Osteocyte (in vitro differentiated cells): ENCODE results near the gene KPNA3. TPM values are rescaled to one million over a fixed set of nuclear protein-coding genes. Genes with fewer than 3 reads are reported as not detected.

ENCODE experiments used
- DNase-seq: peaks from one replicate; pipeline ENCODE4 v3.0.0; 2021; ENCODE audit warnings: mixed read lengths; ENCODE audit not compliant: unreplicated experiment; ENCODE audit errors: extremely low spot score
- H3K27ac Mint-ChIP-seq: one replicate; pipeline ENCODE4 v1.8.0; 2021; ENCODE audit warnings: mild to moderate bottlenecking, mixed read lengths; ENCODE audit not compliant: unreplicated experiment
- H3K27me3 Mint-ChIP-seq: one replicate; pipeline ENCODE4 v1.8.0; 2021; ENCODE audit warnings: mixed read lengths; ENCODE audit not compliant: unreplicated experiment
- H3K36me3 Mint-ChIP-seq: one replicate; pipeline ENCODE4 v1.8.0; 2021; ENCODE audit warnings: mixed read lengths; ENCODE audit not compliant: unreplicated experiment
- H3K4me1 Mint-ChIP-seq: one replicate; pipeline ENCODE4 v1.8.0; 2021; ENCODE audit warnings: mixed read lengths; ENCODE audit not compliant: unreplicated experiment
- H3K4me3 Mint-ChIP-seq: one replicate; pipeline ENCODE4 v1.8.0; 2021; ENCODE audit warnings: mild to moderate bottlenecking, moderate library complexity, mixed read lengths; ENCODE audit not compliant: unreplicated experiment
- H3K9me3 Mint-ChIP-seq: one replicate; pipeline ENCODE4 v1.8.0; 2021; ENCODE audit warnings: mixed read lengths; ENCODE audit not compliant: unreplicated experiment
- CTCF ChIP-seq: fragments of 200-600 bp; sonication (generic); IDR thresholded peaks from 2 replicates; pipeline ENCODE4 v1.5.0; 2021; ENCODE audit warnings: antibody characterized with exemption, mild to moderate bottlenecking, moderate library complexity
- total RNA-seq: library from RNA; stranded (reverse); gene quantifications from 2 replicates; pipeline ENCODE4 v1.2.1, GENCODE V29; 2021

KPNA3 gene
- total RNA-seq, 1 donor from 2014 or later, result 39.9 TPM

GRCh38 chr13:49759503-49759902 lies 33.0 kb downstream of the KPNA3 start:
- Mint-ChIP-seq H3K27ac (no peak overlapping the region), H3K27me3 (no peaks in the 10 kb centered on the region), H3K4me1 (peaks cover 11% of the 10 kb centered on the region), H3K36me3 (peaks cover 7% of the 10 kb centered on the region), H3K9me3 (peaks cover 10% of the 10 kb centered on the region), H3K4me3 (no peak overlapping the region)
- no peak for TF ChIP-seq CTCF
- no peak for DNase-seq

- H3K9me3 Mint-ChIP-seq, result peaks cover 10% of the 10 kb centered on the region
- no peak overlapping the region for H3K4me3 Mint-ChIP-seq
- peaks cover 7% of the 10 kb centered on the region for H3K36me3 Mint-ChIP-seq
- no peak for TF ChIP-seq CTCF
- H3K27ac Mint-ChIP-seq, result no peak overlapping the region
- peaks cover 13% of the 10 kb centered on the region for H3K4me1 Mint-ChIP-seq
- no peak for DNase-seq
- no peaks in the 10 kb centered on the region for H3K27me3 Mint-ChIP-seq
Observed at GRCh38 chr13:49756263-49756662, 36.2 kb downstream of the KPNA3 start.

GRCh38 chr13:49754146-49754545 lies 38.3 kb downstream of the KPNA3 start:
- no peaks in the 10 kb centered on the region for H3K9me3 Mint-ChIP-seq
- no peak overlapping the region for H3K27ac Mint-ChIP-seq
- peaks cover 10% of the 10 kb centered on the region for H3K4me1 Mint-ChIP-seq
- no peak for DNase-seq
- no peaks in the 10 kb centered on the region for H3K27me3 Mint-ChIP-seq
- no peak for TF ChIP-seq CTCF
- no peaks in the 10 kb centered on the region for H3K36me3 Mint-ChIP-seq
- H3K4me3 Mint-ChIP-seq, result no peak overlapping the region

- TF ChIP-seq CTCF, result no peak
- no peak for DNase-seq
- no peak overlapping the region for H3K4me3 Mint-ChIP-seq
Observed at GRCh38 chr13:49749848-49750247, 42.6 kb downstream of the KPNA3 start.

GRCh38 chr13:49746111-49746510 lies 46.4 kb downstream of the KPNA3 start:
- no peak for TF ChIP-seq CTCF

More at GRCh38 chr13:49749848-49750247, 42.6 kb downstream of the KPNA3 start:
- Mint-ChIP-seq H3K9me3 (no peaks in the 10 kb centered on the region), H3K4me1 (peaks cover 15% of the 10 kb centered on the region), H3K27ac (no peak overlapping the region), H3K36me3 (peaks cover 7% of the 10 kb centered on the region), H3K27me3 (no peaks in the 10 kb centered on the region)

More at GRCh38 chr13:49746111-49746510, 46.4 kb downstream of the KPNA3 start:
- peaks cover 9% of the 10 kb centered on the region for H3K4me1 Mint-ChIP-seq
- no peaks in the 10 kb centered on the region for H3K9me3 Mint-ChIP-seq
- peaks cover 34% of the 10 kb centered on the region for H3K36me3 Mint-ChIP-seq
- H3K4me3 Mint-ChIP-seq, result no peak overlapping the region
- no peak for DNase-seq
- H3K27me3 Mint-ChIP-seq, result no peaks in the 10 kb centered on the region
- H3K27ac Mint-ChIP-seq, result no peak overlapping the region
